A549 (cell line): ENCODE data around the gene RALGPS2. TPM values are rescaled to one million over a fixed set of nuclear protein-coding genes. Genes with fewer than 3 reads are reported as not detected.
"Not testable (repeated sequence)": the region's sequence is repeated elsewhere in the genome, so short reads cannot be mapped to it uniquely, and the experiment has no call there.

Experiments used
- ATAC-seq, 2 experiments: fragments of 200-7000 bp in 1 of 2; fragments of >200 bp in 1 of 2; cut with Nextera tagmentation in 1 of 2; cut with Tn5 transposase in 1 of 2; 3 replicates each; pipeline versions ENCODE4 v1.8.0 to v1.9.1; 2018 to 2020; ENCODE audit warnings: mild to moderate bottlenecking in 1 of 2, moderate library complexity in 1 of 2
- CTCF ChIA-PET: fragments of 300-600 bp; sonication (Branson Sonifier 250); formaldehyde crosslinking; extraction: SDS; loops from one replicate; lab custom pipeline; 2021; ENCODE audit warnings: antibody characterized with exemption, inconsistent platforms; lab: Yijun Ruan, JAX
- POLR2A ChIA-PET: fragments of 350-600 bp; formaldehyde crosslinking; extraction: SDS; loops from one replicate; lab custom pipeline; 2021; ENCODE audit warnings: antibody characterized with exemption, inconsistent platforms; lab: Yijun Ruan, JAX
- DNase-seq, 2 experiments: peaks; one replicate each; pipeline versions ENCODE4 v3.0.0 to v3.0.0-alpha.2; 2011 to 2016; ENCODE audit warnings: low read depth in 1 of 2, low spot score in 1 of 2
- FAIRE-seq: peaks from 2 replicates; lab custom pipeline; 2011; peaks lifted over from hg19 to GRCh38; lab: Jason Lieb, UNC
- H3K27ac ChIP-seq, 2 experiments: fragments of >200 bp; sonication (Bioruptor Twin); formaldehyde crosslinking; 3 replicates each; pipeline ENCODE4 v1.5.1; 2016 to 2017
- H3K4me1 ChIP-seq: fragments of >200 bp; sonication (Bioruptor Twin); formaldehyde crosslinking; 3 replicates; pipeline ENCODE4 v1.6.1; 2016
- H3K4me2 ChIP-seq: fragments of >200 bp; sonication (Bioruptor Twin); formaldehyde crosslinking; 3 replicates; pipeline ENCODE4 v1.6.1; 2016
- H3K4me3 ChIP-seq: fragments of >200 bp; sonication (Bioruptor Twin); formaldehyde crosslinking; 3 replicates; pipeline ENCODE4 v1.5.1; 2016
- H3K9me3 ChIP-seq: fragments of >200 bp; sonication (Bioruptor Twin); formaldehyde crosslinking; 3 replicates; pipeline ENCODE4 v1.6.1; 2016
- ATOH8 ChIP-seq: fragments of 250-450 bp; sonication (Bioruptor Pico); IDR thresholded peaks from 2 replicates; pipeline ENCODE4 v1.5.0; 2020; ENCODE audit warnings: low read depth, mild to moderate bottlenecking, moderate library complexity
- CEBPB ChIP-seq, 2 experiments: fragments of >200 bp in 1 of 2; sonication (Bioruptor Twin) in 1 of 2; formaldehyde crosslinking in 1 of 2; IDR thresholded peaks; 2 replicates each; pipeline ENCODE4 v1.6.1; 2012 to 2016
- CTCF ChIP-seq: fragments of >200 bp; sonication (Bioruptor Twin); formaldehyde crosslinking; IDR thresholded peaks from 3 replicates; pipeline ENCODE4 v1.5.1; 2016
- EHF ChIP-seq: fragments of 250-450 bp; sonication (Bioruptor Pico); IDR thresholded peaks from 2 replicates; pipeline ENCODE4 v1.5.0; 2020; ENCODE audit warnings: mild to moderate bottlenecking
- ELK1 ChIP-seq: fragments of 150-350 bp; IDR thresholded peaks from 2 replicates; pipeline ENCODE4 v1.6.1; 2014; ENCODE audit warnings: low read depth, mild to moderate bottlenecking, low read length
- ESRRA ChIP-seq: fragments of 150-350 bp; IDR thresholded peaks from 2 replicates; pipeline ENCODE4 v1.6.1; 2014; ENCODE audit warnings: mild to moderate bottlenecking, low read length, borderline replicate concordance
- HES2 ChIP-seq: fragments of >200 bp; sonication (Bioruptor Twin); formaldehyde crosslinking; IDR thresholded peaks from 2 replicates; pipeline ENCODE4 v1.6.1; 2016
- HEYL ChIP-seq: fragments of 250-450 bp; sonication (Bioruptor Pico); IDR thresholded peaks from 2 replicates; pipeline ENCODE4 v1.8.0; 2021; ENCODE audit warnings: mild to moderate bottlenecking, moderate library complexity
- JUN ChIP-seq, 2 experiments: fragments of >200 bp; sonication (Bioruptor Twin); formaldehyde crosslinking; IDR thresholded peaks; 2 replicates in 1 of 2; 3 replicates in 1 of 2; pipeline ENCODE4 v1.6.1; 2016 to 2017
- KDM1A ChIP-seq: fragments of 200-600 bp; sonication (generic); IDR thresholded peaks from 2 replicates; pipeline ENCODE4 v1.6.1; 2016; ENCODE audit warnings: low read depth, mild to moderate bottlenecking
- MAFK ChIP-seq: fragments of 450-650 bp; IDR thresholded peaks from 2 replicates; pipeline ENCODE4 v1.6.1; 2014; ENCODE audit not compliant: partially characterized antibody
- MAX ChIP-seq: IDR thresholded peaks from 2 replicates; pipeline ENCODE4 v1.6.1; 2012
- NFE2L2 ChIP-seq: fragments of 150-350 bp; conservative IDR thresholded peaks from 2 replicates; pipeline ENCODE4 v1.6.1; 2014; ENCODE audit warnings: low read length
- NPAS2 ChIP-seq: fragments of 250-450 bp; sonication (Bioruptor Pico); IDR thresholded peaks from 2 replicates; pipeline ENCODE4 v1.8.0; 2022; ENCODE audit warnings: mild to moderate bottlenecking, moderate library complexity, borderline replicate concordance
- NR3C1 ChIP-seq: fragments of >200 bp; sonication (Bioruptor Twin); formaldehyde crosslinking; IDR thresholded peaks from 3 replicates; pipeline ENCODE4 v1.6.1; 2017
- PBX3 ChIP-seq: IDR thresholded peaks from 2 replicates; pipeline ENCODE4 v1.6.1; 2012
- PHF8 ChIP-seq: fragments of 200-600 bp; sonication (generic); IDR thresholded peaks from 2 replicates; pipeline ENCODE4 v1.6.1; 2016; ENCODE audit warnings: low read depth, mild to moderate bottlenecking, antibody characterized with exemption, moderate library complexity, borderline replicate concordance
- REST ChIP-seq: fragments of 200-600 bp; sonication (generic); IDR thresholded peaks from 2 replicates; pipeline ENCODE4 v1.6.1; 2016; ENCODE audit warnings: antibody characterized with exemption, mild to moderate bottlenecking, moderate library complexity
- RFX5 ChIP-seq: fragments of 450-650 bp; IDR thresholded peaks from 2 replicates; pipeline ENCODE4 v1.7.1; 2014; ENCODE audit warnings: antibody characterized with exemption, mild to moderate bottlenecking, moderate library complexity
- ZNF302 ChIP-seq: fragments of 250-450 bp; sonication (Bioruptor Pico); IDR thresholded peaks from 2 replicates; pipeline ENCODE4 v1.9.0; 2021; ENCODE audit warnings: inconsistent platforms, mild to moderate bottlenecking, moderate library complexity
- WGBS: methylation state at CpG from one replicate; pipeline ENCODE4 v1.1.6; 2017; ENCODE audit errors: missing lambda C conversion rate; 5-methylcytosine and 5-hydroxymethylcytosine counted together
- polyA plus RNA-seq, 4 experiments: library from polyadenylated mRNA; depleted of rRNA in 3 of 4; stranded (reverse); fragments of >200 nt; fragmentation: RNase III in 1 of 4; extraction: RNeasy Plus Mini Kit Qiagen cat#74134 plus additional on column Dnase treatment in 1 of 4; gene quantifications; 2 replicates in 3 of 4; 3 replicates in 1 of 4; pipeline ENCODE4 v1.2.3, GENCODE V29; 2011 to 2017
- TF ChIP-seq, protein P1 (sequence below): fragments of 450-650 bp; IDR thresholded peaks from 2 replicates; pipeline ENCODE4 v1.6.1; 2014; ENCODE audit warnings: antibody characterized with exemption

The RALGPS2 gene
- polyA plus RNA-seq, 2 of the 4 experiments (the other 2 are of a cell fraction), result 11.8 to 18.6 TPM

DNA sequence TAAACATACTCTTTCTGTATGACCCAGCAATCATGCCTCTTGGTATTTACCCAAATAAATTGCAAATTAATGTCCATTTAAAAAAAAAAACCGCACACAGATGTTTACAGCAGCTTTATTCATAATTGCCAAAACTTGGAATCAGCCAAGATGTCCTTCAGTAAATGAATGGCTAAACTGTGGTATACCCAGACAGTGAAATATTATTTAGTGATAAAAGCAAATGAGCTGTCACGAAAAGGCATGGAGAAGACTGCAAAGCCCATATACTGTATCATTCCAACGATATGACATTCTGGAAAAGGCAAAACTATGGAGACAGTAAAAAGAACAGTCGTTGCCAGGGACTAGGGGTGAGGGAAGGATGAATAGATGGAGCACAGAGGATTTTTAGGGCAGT lies 223.6 kb downstream of the RALGPS2 start:
- ATAC-seq, result no peak
- Histone ChIP-seq H3K4me2 (no peak overlapping the region), H3K9me3 (no peaks in the 10 kb centered on the region), H3K27ac (no peak overlapping the region), H3K4me1 (no peaks in the 10 kb centered on the region), H3K4me3 (no peak overlapping the region)
- CTCF ChIA-PET, result interaction anchor here (0.9 kb wide), 1 partner anchor 30 kb away, joined by 3 read pairs; no protein-coding TSS in a partner anchor
- FAIRE-seq, result no peak
- no peak for DNase-seq
- TF ChIP-seq NR3C1 (no peak), HES2 (no peak), EHF (CRISPR knock-in tag) (no peak), ATOH8 (CRISPR knock-in tag) (no peak), RFX5 (no peak), ESRRA (no peak), PBX3 (no peak), MAFK (no peak), MAX (no peak), ELK1 (no peak), ZNF302 (CRISPR knock-in tag) (no peak), KDM1A (no peak), NFE2L2 (no peak), PHF8 (no peak), NPAS2 (CRISPR knock-in tag) (no peak), JUN (IDR thresholded peaks at IDR 0.05) (no peak)
- TF ChIP-seq, protein P1, sequence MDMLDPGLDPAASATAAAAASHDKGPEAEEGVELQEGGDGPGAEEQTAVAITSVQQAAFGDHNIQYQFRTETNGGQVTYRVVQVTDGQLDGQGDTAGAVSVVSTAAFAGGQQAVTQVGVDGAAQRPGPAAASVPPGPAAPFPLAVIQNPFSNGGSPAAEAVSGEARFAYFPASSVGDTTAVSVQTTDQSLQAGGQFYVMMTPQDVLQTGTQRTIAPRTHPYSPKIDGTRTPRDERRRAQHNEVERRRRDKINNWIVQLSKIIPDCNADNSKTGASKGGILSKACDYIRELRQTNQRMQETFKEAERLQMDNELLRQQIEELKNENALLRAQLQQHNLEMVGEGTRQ, result no peak
- POLR2A ChIA-PET, result no interaction called here
- WGBS, result 38% methylated on average over 4 of the region's 4 CpGs

DNA sequence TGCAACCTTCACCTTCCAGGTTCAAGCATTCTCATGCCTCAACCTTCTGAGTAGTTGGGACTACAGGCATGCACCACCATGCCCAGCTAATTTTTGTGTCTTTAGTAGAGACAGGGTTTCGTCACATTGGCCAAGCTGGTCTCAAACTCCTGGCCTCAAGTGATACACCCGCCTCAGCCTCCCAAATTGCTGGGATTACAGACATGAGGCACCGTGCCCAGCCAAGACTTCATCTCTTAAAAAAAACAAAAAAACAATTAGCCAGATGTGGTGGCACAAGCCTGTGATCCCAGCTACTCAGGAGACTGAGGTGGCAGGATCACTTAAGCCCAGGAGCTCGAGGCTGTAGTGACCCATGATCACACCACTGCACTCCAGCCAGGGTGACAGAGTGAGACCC lies 224.8 kb downstream of the RALGPS2 start:
- H3K9me3 ChIP-seq, H3K4me3 ChIP-seq, FAIRE-seq, DNase-seq, H3K27ac ChIP-seq, H3K4me2 ChIP-seq, ATAC-seq, POLR2A ChIA-PET, H3K4me1 ChIP-seq: not testable (repeated sequence)
- CTCF ChIA-PET, result interaction anchor here (0.7 to 0.9 kb wide), 3 partner anchors 8 to 445 kb away, joined by 3 to 4 read pairs (median 3); no protein-coding TSS in a partner anchor
- WGBS, result 73% methylated on average over 4 of the region's 4 CpGs

DNA sequence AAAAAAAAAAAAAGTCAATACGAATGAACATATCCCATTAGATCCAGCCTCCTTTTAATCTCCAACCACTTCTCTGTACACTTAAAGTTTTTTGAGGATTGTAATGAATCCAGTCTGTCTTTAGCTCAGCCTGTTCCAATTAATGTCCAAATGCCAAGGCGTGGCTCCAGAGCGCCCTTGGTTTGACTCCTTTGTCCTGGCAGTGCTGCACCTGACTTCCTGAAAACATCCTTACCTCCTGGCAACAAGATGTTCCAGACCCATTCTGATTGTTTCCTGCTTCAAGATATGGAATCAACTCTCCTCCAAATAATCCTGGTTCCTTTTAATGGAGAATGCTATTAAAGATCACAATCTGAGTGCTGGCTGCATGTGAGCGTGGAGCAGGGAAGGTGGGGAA lies 226.6 kb downstream of the RALGPS2 start:
- POLR2A ChIA-PET, result no interaction called here

More for the DNA sequence above, 226.6 kb downstream of the RALGPS2 start:
- ATAC-seq (no peak), DNase-seq (no peak), FAIRE-seq (no peak)
- CTCF ChIA-PET, result interaction anchor here (1.4 kb wide), 1 partner anchor 51 kb away, joined by 4 read pairs; no protein-coding TSS in a partner anchor
- Histone ChIP-seq H3K9me3 (no peaks in the 10 kb centered on the region), H3K4me3 (no peak overlapping the region), H3K4me1 (no peaks in the 10 kb centered on the region), H3K27ac (no peak overlapping the region), H3K4me2 (no peak overlapping the region)
- TF ChIP-seq CEBPB (IDR thresholded peaks at IDR 0.05), result no peak
- TF ChIP-seq, protein P1, result no peak
- TF ChIP-seq CTCF, result no peak
- no peak for TF ChIP-seq ATOH8 (CRISPR knock-in tag)
- TF ChIP-seq HEYL (CRISPR knock-in tag), result no peak
- TF ChIP-seq REST, result no peak
- 94% methylated on average over 4 of the region's 4 CpGs for WGBS
